ENCODE data around the gene KRT38. TPM values are rescaled to one million over a fixed set of nuclear protein-coding genes. Genes with fewer than 3 reads are reported as not detected.

KRT38 gene
- total and polyA plus RNA-seq, 4 donors, result not detected

- no peaks in the 10 kb centered on the region for H3K4me1 ChIP-seq (ENCODE audit: control insufficient read depth in 4 of 4, insufficient read depth in 4 of 4, low read length in 3 of 4)
- no peak overlapping the region for H3K4me3 ChIP-seq (ENCODE audit: low read depth in 1 of 3, low read length in 3 of 3)
- H3K27me3 ChIP-seq (ENCODE audit: control insufficient read depth in 4 of 4, insufficient read depth in 4 of 4, low read length in 3 of 4), result no peaks in the 10 kb centered on the region
- no peak overlapping the region for H3K9ac ChIP-seq (ENCODE audit: low read depth in 1 of 2, low read length in 2 of 2)
- no peaks in the 10 kb centered on the region for H3K9me3 ChIP-seq (ENCODE audit: control insufficient read depth in 4 of 4, low read length in 3 of 4)
- H3K36me3 ChIP-seq (ENCODE audit: control insufficient read depth in 4 of 4, insufficient read depth in 3 of 4, low read depth in 1 of 4, low read length in 3 of 4), result no peaks in the 10 kb centered on the region
- WGBS, result 76% methylated on average over 3 of the region's 3 CpGs
- no peak for DNase-seq (ENCODE audit: low spot score)
- TF ChIP-seq TAF1 (conservative IDR thresholded peaks at IDR 0.05), result no peak
- no peak for TF ChIP-seq HNF4A (conservative IDR thresholded peaks at IDR 0.05)
- no peak for TF ChIP-seq SP1 (IDR thresholded peaks at IDR 0.05)
- no peak for TF ChIP-seq GABPA (IDR thresholded peaks at IDR 0.05 in 1 of 2, conservative IDR thresholded peaks at IDR 0.05 in 1 of 2)
- no peak for TF ChIP-seq ZBTB33 (IDR thresholded peaks at IDR 0.05)
- TF ChIP-seq FOXA1 (IDR thresholded peaks at IDR 0.05), result no peak
- no peak for TF ChIP-seq REST (IDR thresholded peaks at IDR 0.05)
- no peak for TF ChIP-seq EGR1 (IDR thresholded peaks at IDR 0.05; ENCODE audit: low read depth in 2 of 2)
- TF ChIP-seq NR2F2 (IDR thresholded peaks at IDR 0.05), result no peak
- no peak overlapping the region for H3K27ac ChIP-seq (ENCODE audit: low read depth in 1 of 2, low read length in 2 of 2)
These were observed 15.4 kb upstream of the KRT38 start for GRCh38 chr17:41456204-41456603.

- Histone ChIP-seq H3K4me3 (ENCODE audit: low read depth in 1 of 3, low read length in 3 of 3) (no peak overlapping the region), H3K27me3 (ENCODE audit: control insufficient read depth in 4 of 4, insufficient read depth in 4 of 4, low read length in 3 of 4) (no peaks in the 10 kb centered on the region), H3K36me3 (ENCODE audit: control insufficient read depth in 4 of 4, insufficient read depth in 3 of 4, low read depth in 1 of 4, low read length in 3 of 4) (no peaks in the 10 kb centered on the region), H3K27ac (ENCODE audit: low read depth in 1 of 2, low read length in 2 of 2) (no peak overlapping the region), H3K9me3 (ENCODE audit: control insufficient read depth in 4 of 4, low read length in 3 of 4) (no peaks in the 10 kb centered on the region), H3K4me1 (ENCODE audit: control insufficient read depth in 4 of 4, insufficient read depth in 4 of 4, low read length in 3 of 4) (no peaks in the 10 kb centered on the region), H3K9ac (ENCODE audit: low read depth in 1 of 2, low read length in 2 of 2) (no peak overlapping the region)
- no peak for DNase-seq (ENCODE audit: low spot score)
- 89% methylated on average over 1 of the region's 1 CpG for WGBS
- TF ChIP-seq ATF3 (IDR thresholded peaks at IDR 0.05) (no peak), MAX (IDR thresholded peaks at IDR 0.05) (no peak), HNF4G (IDR thresholded peaks at IDR 0.05) (no peak)
These were observed 14.5 kb upstream of the KRT38 start for GRCh38 chr17:41455236-41455635.

GRCh38 chr17:41453066-41453465 is 12.3 kb upstream of the KRT38 start:
- TF ChIP-seq FOXA1 (IDR thresholded peaks at IDR 0.05), result no peak
- no peak for TF ChIP-seq GABPA (IDR thresholded peaks at IDR 0.05 in 1 of 2, conservative IDR thresholded peaks at IDR 0.05 in 1 of 2)
- no peak for TF ChIP-seq YY1 (IDR thresholded peaks at IDR 0.05)
- TF ChIP-seq HNF4G (IDR thresholded peaks at IDR 0.05), result no peak
- TF ChIP-seq RXRA (IDR thresholded peaks at IDR 0.05), result no peak
- TF ChIP-seq ZBTB33 (IDR thresholded peaks at IDR 0.05), result no peak
- Histone ChIP-seq H3K4me3 (ENCODE audit: low read depth in 1 of 3, low read length in 3 of 3) (no peak overlapping the region), H3K27me3 (ENCODE audit: control insufficient read depth in 4 of 4, insufficient read depth in 4 of 4, low read length in 3 of 4) (no peaks in the 10 kb centered on the region), H3K9ac (ENCODE audit: low read depth in 1 of 2, low read length in 2 of 2) (no peak overlapping the region), H3K4me1 (ENCODE audit: control insufficient read depth in 4 of 4, insufficient read depth in 4 of 4, low read length in 3 of 4) (no peaks in the 10 kb centered on the region), H3K27ac (ENCODE audit: low read depth in 1 of 2, low read length in 2 of 2) (no peak overlapping the region), H3K36me3 (ENCODE audit: control insufficient read depth in 4 of 4, insufficient read depth in 3 of 4, low read depth in 1 of 4, low read length in 3 of 4) (no peaks in the 10 kb centered on the region), H3K9me3 (ENCODE audit: control insufficient read depth in 4 of 4, low read length in 3 of 4) (no peaks in the 10 kb centered on the region)
- DNase-seq (ENCODE audit: low spot score), result no peak
- WGBS, result 80% methylated on average over 3 of the region's 3 CpGs
